Measurements from ENCODE around the gene KIF26B. TPM values are rescaled to one million over a fixed set of nuclear protein-coding genes. Genes with fewer than 3 reads are reported as not detected.

KIF26B gene
- total RNA-seq, 1 donor from 2014 or later, result 1.0 TPM

GRCh38 chr1:245516284-245516759 lies 361.5 kb downstream of the KIF26B start:
- peak; percentile 2 for DNase-seq

GRCh38 chr1:245520611-245521010 lies 365.8 kb downstream of the KIF26B start:
- no peak for DNase-seq

- no peak for DNase-seq
Observed at GRCh38 chr1:245526141-245526540, 371.4 kb downstream of the KIF26B start.

GRCh38 chr1:245528258-245528635 lies 373.5 kb downstream of the KIF26B start:
- DNase-seq, result no peak

GRCh38 chr1:245530937-245531336 lies 376.2 kb downstream of the KIF26B start:
- no peak for DNase-seq

- no peak for DNase-seq
Observed at GRCh38 chr1:245537992-245538391, 383.2 kb downstream of the KIF26B start.

- no peak for DNase-seq
Observed at GRCh38 chr1:245538671-245539070, 383.9 kb downstream of the KIF26B start.

- no peak for DNase-seq
Observed at GRCh38 chr1:245541369-245541768, 386.6 kb downstream of the KIF26B start.

- DNase-seq, result no peak
Observed at GRCh38 chr1:245542365-245542764, 387.6 kb downstream of the KIF26B start.

GRCh38 chr1:245544236-245544635 lies 389.5 kb downstream of the KIF26B start:
- no peak for DNase-seq

- no peak for DNase-seq
Observed at GRCh38 chr1:245546875-245547274, 392.1 kb downstream of the KIF26B start.

GRCh38 chr1:245549996-245550719 lies 395.4 kb downstream of the KIF26B start:
- peak; percentile 19 for DNase-seq

- no peak for DNase-seq
Observed at GRCh38 chr1:245550720-245551043, 395.9 kb downstream of the KIF26B start.

- DNase-seq, result no peak
Observed at GRCh38 chr1:245551536-245551935, 396.8 kb downstream of the KIF26B start.

- no peak for DNase-seq
Observed at GRCh38 chr1:245552331-245552730, 397.5 kb downstream of the KIF26B start.

- no peak for DNase-seq
Observed at GRCh38 chr1:245556057-245556456, 401.3 kb downstream of the KIF26B start.

- DNase-seq, result no peak
Observed at GRCh38 chr1:245558069-245558468, 403.3 kb downstream of the KIF26B start.

GRCh38 chr1:245560316-245560859 lies 405.6 kb downstream of the KIF26B start:
- DNase-seq, result no peak

- no peak for DNase-seq
Observed at GRCh38 chr1:245561665-245562234, 407.0 kb downstream of the KIF26B start.

- DNase-seq, result no peak
Observed at GRCh38 chr1:245566134-245566533, 411.3 kb downstream of the KIF26B start.

- no peak for DNase-seq
Observed at GRCh38 chr1:245566952-245567351, 412.2 kb downstream of the KIF26B start.

- no peak for DNase-seq
Observed at GRCh38 chr1:245571815-245572294, 417.1 kb downstream of the KIF26B start.

- no peak for DNase-seq
Observed at GRCh38 chr1:245572709-245573108, 417.9 kb downstream of the KIF26B start.

- no peak for DNase-seq
Observed at GRCh38 chr1:245575710-245576109, 420.9 kb downstream of the KIF26B start.
